Measurements from ENCODE around the gene TRPM3. TPM values are rescaled to one million over a fixed set of nuclear protein-coding genes. Genes with fewer than 3 reads are reported as not detected.

Gene TRPM3
- total RNA-seq, 2 donors from 2014 or later: 0.02 TPM; not detected in 1

DNA sequence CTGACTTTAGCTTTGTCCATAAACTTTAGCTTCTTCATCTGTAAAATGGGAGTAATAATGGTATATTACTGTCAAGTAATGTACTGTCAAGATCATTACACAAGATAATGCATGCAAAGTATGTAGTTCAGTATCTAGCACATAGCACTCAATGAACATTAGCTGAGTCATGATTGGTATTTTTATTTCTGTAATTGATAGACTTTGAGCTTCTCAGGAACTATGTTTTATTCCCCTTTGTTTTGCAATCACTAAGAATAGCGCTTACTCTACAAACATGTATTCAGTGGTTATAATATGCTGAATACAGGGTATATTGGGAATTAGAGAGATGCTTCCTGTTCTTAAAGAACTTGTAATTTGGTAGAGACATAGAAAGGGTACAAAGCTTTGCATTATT, 564.6 kb downstream of the TRPM3 start:
- ATAC-seq (no peak), DNase-seq (ENCODE audit: low spot score in 2 of 2) (no peak)
- Mint-ChIP-seq H3K36me3 (peaks cover 0 to 25% of the 10 kb centered on the region in 2 donors), H3K27ac (no peak overlapping the region), H3K9me3 (peaks cover 5 to 22% of the 10 kb centered on the region in 2 donors)

DNA sequence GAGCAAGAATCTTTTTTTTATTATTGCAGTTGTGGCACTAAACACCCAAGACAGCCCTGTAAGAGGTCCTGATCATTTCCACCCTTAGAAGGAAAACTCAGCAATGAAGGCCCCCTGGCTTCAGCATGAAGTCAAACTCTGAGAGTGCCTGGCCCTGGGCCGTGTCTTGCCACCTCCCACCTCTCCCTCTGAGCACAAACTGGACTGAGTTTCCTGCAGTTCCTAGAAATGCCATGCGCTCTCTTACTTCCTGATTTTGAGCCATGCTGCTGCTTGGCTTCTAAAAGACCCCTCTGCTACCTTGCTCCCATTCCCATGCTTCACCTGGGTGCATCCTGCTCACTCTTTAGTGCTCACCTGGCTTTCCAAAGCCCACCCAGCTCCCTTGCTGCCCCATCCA, 566.5 kb downstream of the TRPM3 start:
- DNase-seq (ENCODE audit: low spot score in 2 of 2) (no peak), ATAC-seq (no peak)
- Mint-ChIP-seq H3K9me3 (peaks cover 0 to 8% of the 10 kb centered on the region in 2 donors), H3K27ac (peak overlapping the region in 1 of 2 donors; percentile 66), H3K36me3 (peaks cover 0 to 8% of the 10 kb centered on the region in 2 donors)

DNA sequence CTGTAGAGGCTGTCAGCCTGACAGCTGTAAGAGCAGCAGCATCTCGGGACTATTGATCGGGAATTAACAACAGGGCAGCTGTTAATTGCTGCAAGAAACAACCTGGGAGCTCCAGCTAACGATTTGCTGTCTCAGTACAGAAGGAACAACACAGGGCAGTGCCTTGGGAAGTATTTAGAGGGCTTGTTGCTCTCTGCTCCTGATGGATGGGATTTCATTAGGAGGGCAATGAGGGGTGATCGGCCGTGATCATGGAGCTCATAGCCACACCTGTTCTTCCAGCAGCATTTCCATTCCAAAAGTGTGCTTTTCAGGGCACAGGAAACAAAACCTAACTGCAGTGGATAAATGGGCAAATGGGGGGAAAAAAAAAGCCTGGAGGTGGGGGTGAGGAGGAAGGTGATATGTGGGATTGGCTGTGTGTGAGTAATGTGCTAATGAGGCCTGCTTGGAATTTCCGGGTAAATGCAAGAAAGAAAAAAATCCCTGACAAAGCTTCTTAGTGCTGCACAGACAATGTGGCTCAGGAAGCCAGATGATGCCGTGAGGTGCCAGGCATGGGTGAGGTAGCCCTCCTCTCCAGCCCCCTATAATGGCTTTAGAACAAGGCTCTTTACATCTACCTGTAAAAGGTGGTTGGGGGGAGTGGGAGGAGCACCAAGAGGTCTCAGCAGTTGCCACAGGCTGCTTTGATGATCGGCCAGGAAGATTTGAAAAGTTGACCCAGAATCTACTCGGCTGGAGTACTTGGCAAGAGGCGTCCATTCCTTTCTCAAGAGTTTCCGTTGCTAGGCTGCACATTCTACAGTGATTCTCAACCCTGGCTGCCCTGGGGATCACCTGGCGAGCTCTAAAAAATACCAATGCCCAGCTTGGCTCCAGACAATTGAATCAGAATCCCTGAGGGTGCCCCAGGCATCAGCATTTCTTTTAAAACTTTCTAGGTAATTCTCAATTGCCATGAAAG, 567.4 kb downstream of the TRPM3 start:
- no peak for ATAC-seq
- DNase-seq (ENCODE audit: low spot score in 2 of 2): no peak
- H3K36me3 Mint-ChIP-seq: peaks cover 0 to 8% of the 10 kb centered on the region in 2 donors
- H3K27ac Mint-ChIP-seq: peak overlapping the region in 1 of 2 donors; percentile 43
- H3K9me3 Mint-ChIP-seq: peaks cover 0 to 8% of the 10 kb centered on the region in 2 donors

DNA sequence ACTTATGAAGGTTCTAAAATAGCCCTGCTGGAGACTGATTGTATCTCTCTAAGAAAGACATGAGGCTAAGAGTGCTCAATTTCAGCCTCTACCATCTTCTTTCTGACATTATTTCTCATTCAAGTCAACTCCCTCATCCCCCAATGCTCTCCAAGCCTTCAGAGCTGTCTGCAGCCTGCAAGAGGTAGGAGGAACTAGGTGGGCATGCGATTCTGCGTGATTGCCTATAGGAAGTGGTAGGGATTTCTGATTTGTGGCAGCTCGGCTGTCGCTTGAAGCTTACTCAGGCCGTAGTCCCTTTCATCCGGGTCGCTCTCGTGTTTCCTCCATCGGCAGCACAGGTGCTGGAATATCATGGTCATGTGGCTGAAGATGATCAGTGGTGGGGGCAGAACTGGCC, 568.9 kb downstream of the TRPM3 start:
- Mint-ChIP-seq H3K36me3 (no peaks in the 10 kb centered on the region), H3K27ac (no peak overlapping the region), H3K9me3 (peaks cover 0 to 4% of the 10 kb centered on the region in 2 donors)
- DNase-seq (ENCODE audit: low spot score in 2 of 2) (no peak), ATAC-seq (no peak)

DNA sequence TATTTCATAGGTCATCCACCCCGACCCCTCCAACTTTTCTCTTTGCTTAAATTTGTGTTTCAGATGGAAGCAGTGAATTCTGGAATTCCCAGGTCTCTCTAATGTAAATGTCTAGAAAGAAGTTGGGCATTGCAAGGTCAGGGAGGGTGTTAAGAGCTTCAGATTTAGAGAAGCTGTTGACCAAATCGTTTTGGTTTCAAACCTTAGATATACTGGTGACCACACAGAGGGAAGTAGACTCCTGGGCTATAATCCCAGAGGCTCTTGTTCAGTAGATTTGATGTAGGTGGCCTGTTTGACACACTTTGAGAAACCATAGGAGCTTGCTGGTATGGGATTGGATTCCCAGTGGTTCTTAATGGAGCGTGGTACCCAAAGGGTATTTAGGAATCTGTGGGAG, 569.6 kb downstream of the TRPM3 start:
- DNase-seq (ENCODE audit: low spot score in 2 of 2) (no peak), ATAC-seq (no peak)
- Mint-ChIP-seq H3K36me3 (no peaks in the 10 kb centered on the region), H3K27ac (no peak overlapping the region), H3K9me3 (peaks cover 0 to 4% of the 10 kb centered on the region in 2 donors)

DNA sequence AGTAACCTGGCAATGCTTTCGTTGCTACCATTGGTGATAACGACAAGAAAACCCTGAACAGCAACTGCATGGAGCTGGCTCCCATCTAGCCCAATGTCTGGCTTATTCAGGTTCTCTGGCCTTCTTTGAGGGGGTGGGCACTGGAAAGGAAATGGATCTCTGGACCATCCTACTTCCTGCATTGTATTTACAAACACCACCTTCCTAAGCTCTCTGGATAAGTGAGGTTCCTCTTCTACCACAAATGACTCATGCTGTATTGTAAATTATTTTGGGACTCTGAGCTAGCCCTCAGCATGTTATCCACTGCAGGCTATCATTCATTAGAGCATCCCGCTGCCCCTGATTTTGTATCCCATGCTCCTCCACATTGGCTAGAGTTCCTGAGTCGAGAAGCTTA, 570.0 kb downstream of the TRPM3 start:
- Mint-ChIP-seq H3K36me3 (no peaks in the 10 kb centered on the region), H3K27ac (no peak overlapping the region), H3K9me3 (peaks cover 0 to 4% of the 10 kb centered on the region in 2 donors)
- no peak for ATAC-seq
- DNase-seq (ENCODE audit: low spot score in 2 of 2): no peak

DNA sequence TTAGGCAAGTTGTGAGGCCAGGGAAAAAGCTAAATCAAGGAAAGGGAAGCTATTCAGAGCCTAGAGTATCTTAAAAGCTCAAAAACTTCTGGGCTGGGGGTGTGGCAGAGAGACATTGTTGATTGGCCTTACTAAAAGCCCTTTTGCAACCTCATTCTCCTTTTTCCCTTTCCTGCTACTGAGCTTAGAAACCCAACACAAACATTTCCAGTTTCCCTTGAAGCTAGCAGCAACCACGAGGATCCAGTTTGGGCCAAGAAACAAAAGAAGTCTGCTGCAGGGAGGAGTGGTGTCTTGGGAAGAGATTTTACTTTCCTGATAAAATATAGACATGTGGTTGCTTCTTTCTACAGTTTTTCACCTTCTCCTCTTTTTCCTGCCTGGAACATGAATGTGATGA, 571.5 kb downstream of the TRPM3 start:
- Mint-ChIP-seq H3K27ac (no peak overlapping the region), H3K36me3 (no peaks in the 10 kb centered on the region), H3K9me3 (no peaks in the 10 kb centered on the region)
- DNase-seq (ENCODE audit: low spot score in 2 of 2) (no peak), ATAC-seq (no peak)

DNA sequence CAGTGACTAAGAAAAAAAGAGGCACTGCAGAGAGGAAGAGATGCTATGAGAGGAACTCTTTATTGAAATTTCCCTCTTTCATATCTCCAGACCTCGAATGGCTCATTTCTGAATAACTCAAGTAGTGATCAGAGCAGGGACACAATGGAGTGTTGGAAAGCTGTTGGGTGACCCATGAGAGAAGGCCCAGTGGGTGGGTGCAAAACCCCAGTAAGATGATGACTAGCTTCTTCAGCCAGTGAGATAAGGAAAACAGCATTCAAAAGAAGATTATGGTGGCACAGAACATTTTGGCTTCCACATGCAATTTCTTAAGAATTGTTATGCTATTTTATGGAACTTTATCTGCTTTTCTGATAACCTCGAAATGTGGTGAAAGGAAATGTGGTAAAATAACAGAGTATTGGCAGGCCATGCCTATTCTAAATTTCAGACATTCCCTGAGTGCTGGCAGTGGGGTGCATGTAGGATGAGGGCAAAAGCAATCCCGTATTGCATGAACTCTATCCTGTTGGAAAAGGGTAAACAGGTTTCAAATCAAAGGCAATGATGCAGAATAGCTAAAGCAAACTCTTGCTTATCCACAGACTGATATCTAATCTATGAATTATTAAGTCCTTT, 579.0 kb downstream of the TRPM3 start:
- no peak for DNase-seq (ENCODE audit: low spot score in 2 of 2)
- Mint-ChIP-seq H3K27ac (no peak overlapping the region), H3K9me3 (no peaks in the 10 kb centered on the region), H3K36me3 (no peaks in the 10 kb centered on the region)
- no peak for ATAC-seq

DNA sequence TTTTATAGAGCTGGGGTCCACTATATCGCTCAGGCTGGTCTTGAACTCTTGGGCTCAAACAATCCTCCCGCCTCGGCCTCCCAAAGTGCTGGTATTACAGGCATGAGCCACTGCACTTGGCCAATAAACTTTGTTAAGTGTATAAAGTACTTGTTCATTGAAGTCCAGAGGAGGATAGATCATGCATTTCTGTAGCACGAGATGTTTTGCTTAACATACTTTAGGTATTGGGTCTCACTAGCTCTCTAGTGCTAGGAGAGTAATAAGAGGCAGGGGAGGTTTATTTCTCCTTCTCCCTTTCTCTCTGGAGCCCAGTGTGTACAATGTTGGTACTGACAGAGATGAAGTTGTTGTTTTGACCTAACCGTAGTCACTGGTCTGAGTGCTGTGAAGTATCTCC, 581.4 kb downstream of the TRPM3 start:
- Mint-ChIP-seq H3K27ac (no peak overlapping the region), H3K36me3 (no peaks in the 10 kb centered on the region), H3K9me3 (no peaks in the 10 kb centered on the region)
- DNase-seq (ENCODE audit: low spot score in 2 of 2) (no peak), ATAC-seq (no peak)

DNA sequence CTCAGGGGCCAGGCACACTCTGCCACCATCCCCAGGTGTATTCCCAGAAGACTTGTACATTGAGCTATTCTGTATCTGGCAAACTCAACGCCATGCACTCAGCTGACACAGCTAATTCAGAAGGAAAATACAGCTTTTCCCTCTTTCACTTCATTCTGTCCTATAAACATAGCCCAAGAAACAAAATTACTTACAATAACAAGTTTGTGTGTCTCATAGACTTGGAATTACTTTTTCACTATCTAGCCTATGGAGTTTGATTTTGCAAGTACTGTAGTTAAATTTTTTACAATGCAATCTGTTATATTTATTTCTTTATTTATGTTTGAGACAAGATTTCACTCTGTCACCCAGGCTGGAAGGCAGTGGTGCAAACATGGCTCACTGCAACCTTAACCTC, 581.9 kb downstream of the TRPM3 start:
- H3K9me3 Mint-ChIP-seq: no peaks in the 10 kb centered on the region
- no peak overlapping the region for H3K27ac Mint-ChIP-seq
- DNase-seq (ENCODE audit: low spot score in 2 of 2) (no peak), ATAC-seq (no peak)
- no peaks in the 10 kb centered on the region for H3K36me3 Mint-ChIP-seq

DNA sequence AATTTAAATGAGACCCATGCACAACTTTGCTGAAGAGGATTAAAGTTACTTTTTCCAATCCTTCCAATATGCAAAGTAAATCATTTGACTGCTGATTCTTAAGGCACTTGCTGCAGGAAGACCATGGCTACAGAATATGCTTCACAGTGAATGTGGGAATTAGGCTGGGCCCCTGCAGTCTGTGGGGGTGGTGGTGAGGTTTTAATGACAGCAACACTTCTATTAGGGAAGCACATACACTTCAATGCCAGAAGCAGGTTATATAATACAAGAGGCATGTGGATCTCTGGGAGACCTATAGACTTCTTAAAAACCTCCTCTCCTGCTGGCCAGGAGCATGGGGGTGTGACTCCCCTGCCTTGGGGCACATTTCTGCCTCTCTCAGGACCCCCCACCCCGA, 582.4 kb downstream of the TRPM3 start:
- ATAC-seq: no peak
- no peaks in the 10 kb centered on the region for H3K36me3 Mint-ChIP-seq
- peak overlapping the region in 1 of 2 donors; percentile 62 for H3K27ac Mint-ChIP-seq
- no peaks in the 10 kb centered on the region for H3K9me3 Mint-ChIP-seq
- no peak for DNase-seq (ENCODE audit: low spot score in 2 of 2)

DNA sequence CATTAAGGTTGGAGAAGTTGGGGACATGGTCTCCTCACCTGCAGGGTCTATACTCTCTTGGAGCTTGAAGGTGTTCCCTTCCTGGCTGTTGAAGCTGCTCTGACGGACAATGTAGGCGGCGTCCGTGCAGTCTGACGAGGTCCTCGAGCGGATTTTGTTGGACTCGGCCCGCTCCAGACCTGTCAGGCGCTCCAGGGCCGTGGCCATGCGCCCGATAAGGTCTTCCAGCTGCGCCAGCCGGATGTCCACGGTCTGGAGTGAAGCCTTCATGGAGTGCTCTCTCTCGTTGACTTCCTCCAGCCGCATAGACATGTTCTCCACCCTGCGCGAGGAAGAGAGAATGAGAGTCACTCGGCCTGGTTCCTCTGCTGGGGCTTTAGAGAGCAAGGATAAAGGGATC, 584.3 kb downstream of the TRPM3 start:
- DNase-seq (ENCODE audit: low spot score in 2 of 2) (no peak), ATAC-seq (no peak)
- no peaks in the 10 kb centered on the region for H3K36me3 Mint-ChIP-seq
- H3K27ac Mint-ChIP-seq: no peak overlapping the region
- H3K9me3 Mint-ChIP-seq: no peaks in the 10 kb centered on the region

DNA sequence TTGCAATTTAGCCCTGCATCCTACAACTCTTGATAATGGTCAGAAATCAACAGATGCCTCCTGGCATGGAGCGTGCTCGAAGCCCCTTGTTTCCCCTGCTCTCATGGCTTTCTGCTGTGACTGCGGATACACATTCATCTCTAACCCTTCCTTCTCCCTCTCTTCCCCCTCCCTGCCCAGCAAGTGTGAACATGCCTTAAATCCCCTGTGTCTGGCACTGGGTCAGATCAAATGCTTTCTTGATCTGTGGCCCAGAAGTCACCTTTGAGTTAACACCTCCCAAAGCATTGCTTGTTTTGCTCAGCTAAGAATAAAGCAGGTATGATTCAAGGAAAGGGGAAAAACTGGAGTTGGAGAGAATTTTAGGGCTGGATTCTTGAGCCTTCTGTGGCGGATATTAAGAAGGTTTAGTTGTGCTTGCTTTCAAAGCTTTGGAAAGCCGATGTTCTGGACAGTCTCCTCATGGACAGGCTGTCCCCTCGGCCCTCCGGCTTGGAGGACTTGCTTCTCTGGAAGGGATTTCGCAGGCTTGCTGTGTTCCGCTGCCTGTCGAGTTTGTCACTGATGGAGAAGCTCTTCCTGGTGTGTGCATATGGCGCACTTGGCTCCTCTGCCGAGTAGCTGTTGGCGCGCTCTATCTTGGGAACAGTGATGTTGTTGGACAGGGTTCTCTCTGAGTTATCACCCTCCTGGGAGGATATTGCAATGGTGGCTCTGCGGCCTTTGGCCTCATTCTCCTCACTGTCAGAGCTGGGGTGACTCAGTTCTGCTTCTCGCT, 585.7 kb downstream of the TRPM3 start:
- Mint-ChIP-seq H3K27ac (no peak overlapping the region), H3K36me3 (no peaks in the 10 kb centered on the region), H3K9me3 (no peaks in the 10 kb centered on the region)
- DNase-seq (ENCODE audit: low spot score in 2 of 2) (no peak), ATAC-seq (no peak)

DNA sequence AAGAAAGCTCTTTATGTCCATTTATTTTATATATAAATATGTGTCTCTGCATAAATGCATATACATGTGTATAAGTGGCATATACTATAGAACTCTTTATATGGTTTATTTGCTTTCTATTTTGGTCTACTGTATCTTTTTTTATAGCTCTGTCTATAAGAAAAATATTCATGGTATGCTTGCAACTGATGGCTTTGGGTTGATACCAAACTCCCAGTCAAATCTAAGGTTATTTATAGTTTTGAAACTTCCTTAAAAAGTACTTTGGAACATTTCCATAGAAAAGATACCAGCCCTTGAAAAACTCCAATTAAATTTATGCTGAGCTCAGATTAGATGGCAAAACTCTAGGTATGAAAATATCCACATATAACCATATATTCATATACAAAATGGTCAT, 587.0 kb downstream of the TRPM3 start:
- no peak overlapping the region for H3K27ac Mint-ChIP-seq
- DNase-seq (ENCODE audit: low spot score in 2 of 2) (no peak), ATAC-seq (no peak)
- peaks cover 0 to 3% of the 10 kb centered on the region in 2 donors for H3K9me3 Mint-ChIP-seq
- H3K36me3 Mint-ChIP-seq: peaks cover 0 to 6% of the 10 kb centered on the region in 2 donors

DNA sequence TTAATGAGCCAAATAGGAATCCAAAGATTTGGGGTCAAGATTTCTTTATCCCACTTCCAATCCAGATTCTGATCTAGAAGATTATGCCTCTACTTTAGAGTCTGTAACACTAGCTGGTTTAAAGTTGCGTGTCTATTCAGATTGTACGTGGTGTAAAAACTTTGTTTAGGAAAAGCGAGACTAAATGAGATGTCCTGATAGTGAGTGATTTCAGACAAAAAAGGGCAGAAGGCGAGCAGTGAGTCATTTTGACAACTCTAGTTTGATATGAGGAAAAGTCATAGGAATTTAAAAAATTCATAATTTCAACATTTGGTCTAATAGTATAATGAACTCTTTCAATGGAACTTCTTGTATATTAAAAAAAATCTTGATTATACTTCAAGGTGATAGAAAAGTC, 587.4 kb downstream of the TRPM3 start:
- Mint-ChIP-seq H3K9me3 (peaks cover 0 to 3% of the 10 kb centered on the region in 2 donors), H3K27ac (no peak overlapping the region), H3K36me3 (peaks cover 0 to 6% of the 10 kb centered on the region in 2 donors)
- no peak for DNase-seq (ENCODE audit: low spot score in 2 of 2)
- ATAC-seq: no peak

DNA sequence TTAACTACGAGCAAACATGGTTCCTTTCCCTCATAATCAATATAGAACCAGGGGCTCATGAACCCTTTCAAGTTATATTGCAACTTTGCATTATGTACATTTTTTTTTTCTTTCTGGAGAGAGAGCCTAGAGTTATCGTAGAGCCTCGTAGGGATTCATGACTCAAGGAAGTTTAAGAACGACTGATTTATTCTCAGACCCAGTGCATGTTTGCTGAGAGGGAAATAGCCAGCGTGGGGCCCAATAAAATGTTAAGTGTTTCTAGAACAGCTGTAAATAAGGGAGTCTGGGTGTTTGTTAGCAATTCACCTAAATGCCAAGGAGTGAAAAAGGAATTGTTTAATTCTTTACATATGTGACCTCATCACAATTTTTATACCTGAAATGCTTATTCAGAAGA, 587.9 kb downstream of the TRPM3 start:
- Mint-ChIP-seq H3K36me3 (peaks cover 0 to 6% of the 10 kb centered on the region in 2 donors), H3K27ac (no peak overlapping the region), H3K9me3 (peaks cover 0 to 3% of the 10 kb centered on the region in 2 donors)
- no peak for DNase-seq (ENCODE audit: low spot score in 2 of 2)
- ATAC-seq: no peak

DNA sequence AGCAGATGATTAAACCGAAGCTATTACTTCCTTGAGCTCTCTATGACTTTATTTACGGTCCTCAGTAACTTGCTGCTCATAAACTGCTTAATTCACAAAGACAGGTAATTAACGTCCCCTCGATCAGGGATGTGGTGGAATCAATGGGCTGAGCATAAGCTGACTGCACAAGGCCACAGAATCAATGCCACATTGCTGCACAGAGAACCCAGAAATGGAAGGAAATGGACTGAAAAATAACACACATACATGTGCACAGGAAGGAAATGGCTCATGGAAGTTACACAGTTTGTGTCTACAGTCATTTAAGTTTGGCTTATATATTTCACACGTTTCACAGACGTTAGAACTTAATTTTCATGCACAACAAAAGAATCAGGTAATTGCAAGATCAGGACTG, 588.7 kb downstream of the TRPM3 start:
- H3K27ac Mint-ChIP-seq: no peak overlapping the region
- peaks cover 0 to 3% of the 10 kb centered on the region in 2 donors for H3K9me3 Mint-ChIP-seq
- ATAC-seq (peak in 1 of 2 donors; percentile 24), DNase-seq (ENCODE audit: low spot score in 2 of 2) (no peak)
- peaks cover 0 to 6% of the 10 kb centered on the region in 2 donors for H3K36me3 Mint-ChIP-seq

All from activated naive CD4-positive, alpha-beta T cell treated with anti-CD3 and anti-CD28 coated beads, Interleukin-2, amount 50 U/mL, for 72 hours (primary cell).